NCI-H1417 treated with DMSO at 0.1 percent for 48 hours (cell line): ENCODE data around the gene PARD3B.

ENCODE experiments used
- DNase-seq: peaks from one replicate; lab custom pipeline; 2025; lab: John Stamatoyannopoulos, UW

The PARD3B gene

GRCh38 chr2:205655779-205656456 is 1110.6 kb downstream of the PARD3B start:
- no peak for DNase-seq

- no peak for DNase-seq
Measured at GRCh38 chr2:205656461-205656860, 1111.2 kb downstream of the PARD3B start.

DNA sequence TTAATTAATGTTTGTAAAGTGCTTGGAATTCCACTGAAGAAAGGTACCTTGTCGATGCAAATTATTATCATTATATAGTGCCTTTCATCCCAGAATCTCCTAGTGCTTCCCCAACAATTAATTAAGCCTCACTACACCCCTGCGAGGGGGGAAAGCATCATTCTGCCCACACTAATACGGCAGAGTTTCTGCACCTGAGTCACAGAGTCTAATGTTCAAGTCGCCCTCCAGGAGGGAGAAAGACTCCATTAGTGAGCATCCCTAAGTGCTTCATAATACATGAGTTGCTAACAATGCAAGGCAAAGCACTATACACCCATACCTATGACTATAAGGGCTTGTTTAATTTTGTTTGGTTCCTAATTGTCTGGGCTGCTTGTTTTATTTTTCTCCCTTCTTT is 1111.7 kb downstream of the PARD3B start:
- no peak for DNase-seq

- DNase-seq: no peak
Measured at GRCh38 chr2:205657579-205657978, 1112.3 kb downstream of the PARD3B start.

- no peak for DNase-seq
Measured at GRCh38 chr2:205658068-205658467, 1112.8 kb downstream of the PARD3B start.

GRCh38 chr2:205658572-205658971 is 1113.3 kb downstream of the PARD3B start:
- no peak for DNase-seq

GRCh38 chr2:205659922-205660321 is 1114.6 kb downstream of the PARD3B start:
- DNase-seq: no peak

DNA sequence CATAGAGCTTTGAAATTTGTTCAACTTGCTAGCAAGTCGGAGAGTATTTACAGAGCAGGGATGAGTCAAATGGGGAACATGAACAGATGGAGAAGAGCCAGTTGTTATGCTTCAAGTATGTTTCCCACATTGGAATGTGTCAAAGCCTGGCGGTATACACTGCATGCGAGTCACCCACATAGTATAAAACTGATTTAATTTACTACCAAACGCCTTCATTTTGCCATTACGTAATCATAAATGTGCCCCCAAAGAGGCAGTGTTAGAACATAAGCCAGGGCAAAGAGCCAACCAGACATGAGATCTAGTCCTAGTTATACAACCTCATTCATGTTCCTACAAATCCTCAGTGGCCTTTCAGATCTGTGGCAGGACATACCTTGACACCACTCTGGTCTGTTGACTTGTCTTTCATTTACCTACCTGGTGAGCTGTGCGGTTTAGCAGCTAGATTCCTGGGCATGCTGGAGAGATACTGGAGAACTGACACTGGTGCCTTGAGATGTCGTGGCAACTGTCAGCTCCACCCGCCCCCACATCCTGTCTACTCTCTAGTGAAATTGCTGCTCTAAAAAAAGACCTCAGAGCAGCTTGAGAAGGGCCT is 1115.3 kb downstream of the PARD3B start:
- DNase-seq: no peak

GRCh38 chr2:205661281-205661680 is 1116.0 kb downstream of the PARD3B start:
- no peak for DNase-seq

DNA sequence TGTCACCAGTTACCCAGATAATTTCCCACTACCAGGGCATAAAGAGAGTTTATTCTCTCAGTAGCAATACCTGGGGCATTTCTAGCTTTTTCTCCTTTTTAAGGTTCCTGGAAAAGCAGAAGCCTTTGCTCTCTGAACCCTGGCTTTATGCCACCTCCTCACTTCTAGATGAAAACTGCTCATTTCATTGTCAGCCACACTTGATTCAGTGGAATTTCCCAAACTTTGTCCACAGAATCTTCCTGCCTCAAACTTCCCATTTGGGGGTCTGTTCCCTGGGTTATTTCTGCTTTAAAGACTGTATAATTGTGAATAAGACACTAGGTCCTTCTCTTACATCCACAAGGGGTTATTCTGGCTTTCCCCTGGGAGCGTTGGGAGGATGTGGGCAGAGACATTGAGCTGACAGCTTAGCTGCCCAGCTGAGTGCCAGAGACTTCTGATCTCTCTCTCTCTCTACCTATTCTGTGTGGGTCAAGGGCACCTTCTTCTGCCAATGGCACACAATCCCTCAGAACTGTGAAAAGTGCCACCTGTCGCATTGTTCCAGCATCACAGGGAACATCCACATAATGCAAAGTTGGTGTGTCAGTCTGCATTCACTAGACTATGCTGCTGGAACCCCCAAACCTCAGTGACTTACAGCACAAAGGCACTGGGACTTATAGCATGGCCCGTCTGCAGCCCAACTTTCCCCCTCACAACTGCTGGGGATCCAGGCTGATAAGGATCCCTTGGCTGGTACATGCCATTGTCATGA is 1117.1 kb downstream of the PARD3B start:
- no peak for DNase-seq

DNA sequence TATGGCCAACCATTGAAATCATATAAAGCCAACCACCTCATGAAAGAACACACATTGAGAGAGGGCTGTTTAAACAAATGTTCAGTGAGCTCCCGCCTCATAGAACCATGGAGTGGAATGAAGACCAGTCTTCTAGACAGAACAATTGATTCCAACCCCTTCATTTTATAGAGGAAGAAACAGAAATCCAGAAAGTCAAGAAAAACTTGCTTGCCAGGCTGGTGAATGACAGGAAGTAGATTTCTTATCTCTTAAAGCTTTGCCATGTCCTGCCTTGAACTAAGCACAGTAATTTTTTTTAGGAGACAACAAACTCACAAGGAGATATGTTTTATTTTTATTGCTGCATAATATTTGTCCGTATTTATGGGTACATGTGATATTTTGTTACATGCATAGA is 1120.5 kb downstream of the PARD3B start:
- DNase-seq: no peak
